SK-N-SH treated with all-trans-retinoic acid at 6 μM for 48 hours (cell line): ENCODE data around the gene PSRC1.

ENCODE experiments used
- ATAC-seq: fragments of 200-7000 bp; cut with Tn5 transposase; 3 replicates; pipeline ENCODE4 v1.9.1; 2020; ENCODE audit warnings: mild to moderate bottlenecking, moderate library complexity
- BACH2 ChIP-seq: fragments of 250-450 bp; sonication (Bioruptor Pico); IDR thresholded peaks from 2 replicates; pipeline ENCODE4 v1.9.0; 2021; ENCODE audit warnings: mild to moderate bottlenecking, borderline replicate concordance
- CREB5 ChIP-seq: fragments of 250-450 bp; sonication (Bioruptor Pico); IDR thresholded peaks from 2 replicates; pipeline ENCODE4 v1.5.1; 2020; ENCODE audit warnings: low read depth, mild to moderate bottlenecking, moderate library complexity
- CSDC2 ChIP-seq: fragments of 250-450 bp; sonication (Bioruptor Pico); IDR thresholded peaks from 2 replicates; pipeline ENCODE4 v1.5.0; 2020; ENCODE audit warnings: mild to moderate bottlenecking, moderate library complexity
- CSRNP3 ChIP-seq: fragments of 250-450 bp; sonication (Bioruptor Pico); IDR thresholded peaks from 2 replicates; pipeline ENCODE4 v1.5.1; 2021; ENCODE audit warnings: mild to moderate bottlenecking, moderate library complexity
- ISL1 ChIP-seq: fragments of 250-450 bp; sonication (Bioruptor Pico); IDR thresholded peaks from 2 replicates; pipeline ENCODE4 v2.1.2; 2022; ENCODE audit warnings: mild to moderate bottlenecking, moderate library complexity
- OSR1 ChIP-seq: fragments of 250-450 bp; sonication (Bioruptor Pico); IDR thresholded peaks from 2 replicates; pipeline ENCODE4 v1.8.0; 2022; ENCODE audit warnings: moderate library complexity, mild to moderate bottlenecking, inconsistent platforms
- PATZ1 ChIP-seq: fragments of 250-450 bp; sonication (Bioruptor Pico); IDR thresholded peaks from 2 replicates; pipeline ENCODE4 v1.8.0; 2020; ENCODE audit warnings: mild to moderate bottlenecking, moderate library complexity, borderline replicate concordance
- POU6F1 ChIP-seq: fragments of 250-450 bp; sonication (Bioruptor Pico); IDR thresholded peaks from 2 replicates; pipeline ENCODE4 v1.8.0; 2021; ENCODE audit warnings: low read depth, mild to moderate bottlenecking, moderate library complexity, borderline replicate concordance
- PPARA ChIP-seq: fragments of 250-450 bp; sonication (Bioruptor Pico); IDR thresholded peaks from 2 replicates; pipeline ENCODE4 v1.5.0; 2020; ENCODE audit warnings: mild to moderate bottlenecking, borderline replicate concordance
- RARB ChIP-seq: fragments of 250-450 bp; sonication (Bioruptor Pico); IDR thresholded peaks from 2 replicates; pipeline ENCODE4 v1.8.0; 2021; ENCODE audit warnings: mild to moderate bottlenecking, moderate library complexity
- SNAI2 ChIP-seq: fragments of 250-450 bp; sonication (Bioruptor Pico); IDR thresholded peaks from 2 replicates; pipeline ENCODE4 v1.5.0; 2020; ENCODE audit warnings: mild to moderate bottlenecking, moderate library complexity
- TOX ChIP-seq: fragments of 250-450 bp; sonication (Bioruptor Pico); IDR thresholded peaks from 2 replicates; pipeline ENCODE4 v1.8.0; 2021; ENCODE audit warnings: mild to moderate bottlenecking, moderate library complexity, borderline replicate concordance
- TSHZ2 ChIP-seq: fragments of 250-450 bp; sonication (Bioruptor Pico); IDR thresholded peaks from 2 replicates; pipeline ENCODE4 v1.5.0; 2020; ENCODE audit warnings: mild to moderate bottlenecking, moderate library complexity
- ZC3H10 ChIP-seq: fragments of 250-450 bp; sonication (Bioruptor Pico); IDR thresholded peaks from 2 replicates; pipeline ENCODE4 v1.5.1; 2021; ENCODE audit warnings: mild to moderate bottlenecking, moderate library complexity
- ZFP3 ChIP-seq: fragments of 250-450 bp; sonication (Bioruptor Pico); IDR thresholded peaks from 2 replicates; pipeline ENCODE4 v1.5.0; 2020; ENCODE audit warnings: mild to moderate bottlenecking, moderate library complexity
- ZNF565 ChIP-seq: fragments of 450-650 bp; formaldehyde crosslinking; conservative IDR thresholded peaks from 2 replicates; pipeline ENCODE4 v1.5.0; 2020; ENCODE audit warnings: low read depth, mild to moderate bottlenecking, moderate library complexity
- ZNF70 ChIP-seq: fragments of 450-650 bp; formaldehyde crosslinking; IDR thresholded peaks from 2 replicates; pipeline ENCODE4 v1.5.0; 2020; ENCODE audit warnings: mild to moderate bottlenecking, moderate library complexity

PSRC1 gene

GRCh38 chr1:109261006-109261405 is 21.9 kb downstream of the PSRC1 start:
- no peak for ATAC-seq
- no peak for TF ChIP-seq RARB (CRISPR knock-in tag)
- TF ChIP-seq OSR1 (CRISPR knock-in tag) = no peak
- TF ChIP-seq CSRNP3 (CRISPR knock-in tag) = no peak
- no peak for TF ChIP-seq ISL1 (CRISPR knock-in tag)
- no peak for TF ChIP-seq TOX (CRISPR knock-in tag)

GRCh38 chr1:109259674-109260557 is 23.0 kb downstream of the PSRC1 start:
- ATAC-seq = no peak
- TF ChIP-seq TSHZ2 (CRISPR knock-in tag) (no peak), SNAI2 (CRISPR knock-in tag) (no peak), ZNF70 (CRISPR knock-in tag) (no peak), CREB5 (CRISPR knock-in tag) (no peak), PATZ1 (CRISPR knock-in tag) (no peak), ZNF565 (CRISPR knock-in tag) (no peak), TOX (CRISPR knock-in tag) (no peak), POU6F1 (CRISPR knock-in tag) (no peak)

GRCh38 chr1:109258481-109259466 is 24.2 kb downstream of the PSRC1 start:
- ATAC-seq = no peak
- TF ChIP-seq CSDC2 (CRISPR knock-in tag) = no peak
- TF ChIP-seq BACH2 = no peak
- TF ChIP-seq CSRNP3 (CRISPR knock-in tag) = no peak
- TF ChIP-seq PPARA (CRISPR knock-in tag) = no peak
- TF ChIP-seq ZNF565 (CRISPR knock-in tag) = no peak
- no peak for TF ChIP-seq POU6F1 (CRISPR knock-in tag)
- no peak for TF ChIP-seq ZFP3 (CRISPR knock-in tag)
- TF ChIP-seq RARB (CRISPR knock-in tag) = no peak
- no peak for TF ChIP-seq CREB5 (CRISPR knock-in tag)
- no peak for TF ChIP-seq TOX (CRISPR knock-in tag)
- no peak for TF ChIP-seq ZC3H10 (CRISPR knock-in tag)
